G401 (cell line): Measurements from ENCODE around the gene HSPA12A. TPM values are rescaled to one million over a fixed set of nuclear protein-coding genes. Genes with fewer than 3 reads are reported as not detected.

ENCODE experiments used
- DNase-seq: peaks from one replicate; pipeline ENCODE4 v3.0.0-alpha.2; 2015; ENCODE audit warnings: low spot score
- in situ Hi-C: cut with HindIII; loops from 2 replicates; pipeline ENCODE4 v1.10.0; 2016; ENCODE audit warnings: low sequenced_read_pairs, mixed read lengths
- total RNA-seq: library from RNA; depleted of rRNA; stranded (reverse); fragments of >200 nt; shearing (Covaris generic); gene quantifications from 2 replicates; pipeline ENCODE4 v1.2.3, GENCODE V29; 2014

HSPA12A gene
- total RNA-seq, 1 experiment from 2014 or later, result 0.47 TPM

GRCh38 chr10:116679351-116679750 lies 63.0 kb downstream of the HSPA12A start:
- DNase-seq, result no peak
- in situ Hi-C loops, result no loop called here

DNA sequence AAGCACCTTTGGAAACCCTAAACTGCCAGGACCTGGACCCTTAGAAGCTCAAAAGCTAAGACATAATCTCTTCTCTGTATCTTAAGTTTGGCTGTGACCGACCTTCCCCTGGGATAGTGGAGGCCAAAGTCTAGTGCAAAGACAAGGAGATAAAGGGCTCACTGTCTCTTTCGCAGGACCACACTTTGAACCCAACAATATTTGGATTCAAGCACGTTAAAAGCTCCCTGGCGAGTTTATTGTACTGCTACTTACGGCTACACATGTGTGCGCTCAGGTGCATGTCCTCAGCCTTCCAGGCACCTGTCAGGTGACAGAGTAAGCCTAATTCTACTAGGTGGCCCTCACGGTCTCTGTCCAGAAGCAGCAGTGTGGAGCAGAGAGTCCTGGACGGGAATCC lies 65.7 kb downstream of the HSPA12A start:
- in situ Hi-C loops, result no loop called here
- DNase-seq, result no peak

- in situ Hi-C loops, result no loop called here
- DNase-seq, result no peak
Observed at GRCh38 chr10:116676118-116676517, 66.2 kb downstream of the HSPA12A start.

DNA sequence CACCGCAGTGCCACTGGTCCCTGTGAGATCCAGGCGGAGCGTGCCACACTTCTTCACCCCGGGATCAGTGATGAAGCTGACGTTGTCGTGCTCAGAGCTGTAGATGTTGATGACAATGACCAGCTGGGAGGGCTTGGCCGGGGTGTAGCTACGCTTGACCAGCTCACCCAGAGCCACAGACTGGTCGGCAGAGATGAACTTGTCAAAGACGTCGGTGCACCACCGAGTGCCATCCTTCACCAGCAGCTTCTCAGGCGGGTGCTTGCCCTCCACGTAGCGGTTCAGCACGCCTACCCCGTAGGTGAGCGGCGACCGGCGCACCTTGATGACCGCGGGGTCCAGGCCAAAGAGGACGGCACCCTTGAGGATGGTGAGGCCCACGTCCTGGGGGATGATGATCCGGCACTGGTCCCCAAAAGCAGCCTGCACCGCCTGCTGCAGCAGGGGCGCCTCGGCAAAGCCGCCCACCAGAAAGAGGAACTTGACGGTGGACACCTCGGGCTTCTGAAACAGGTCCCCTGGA lies 67.4 kb downstream of the HSPA12A start:
- in situ Hi-C loops, result no loop called here
- DNase-seq, result no peak

DNA sequence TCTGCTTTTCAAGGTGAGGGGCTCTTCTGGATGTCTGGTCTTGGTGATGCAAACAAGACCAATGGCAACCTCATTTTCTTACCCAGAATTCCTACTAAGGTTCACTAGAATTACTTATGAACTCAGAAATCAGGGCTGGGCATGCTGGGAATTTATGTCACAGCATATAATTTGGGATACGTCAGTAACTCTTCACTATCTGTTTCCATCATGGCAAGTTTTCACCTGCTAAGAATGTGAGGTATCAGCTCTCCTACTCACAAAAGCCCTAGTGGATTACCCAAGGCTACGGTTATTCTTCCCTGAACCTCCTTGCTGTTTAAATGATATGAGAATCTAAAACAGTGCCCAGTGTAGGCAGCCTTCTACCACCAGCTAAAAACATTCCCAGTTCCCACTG lies 68.5 kb downstream of the HSPA12A start:
- no peak for DNase-seq
- in situ Hi-C loops, result no loop called here

DNA sequence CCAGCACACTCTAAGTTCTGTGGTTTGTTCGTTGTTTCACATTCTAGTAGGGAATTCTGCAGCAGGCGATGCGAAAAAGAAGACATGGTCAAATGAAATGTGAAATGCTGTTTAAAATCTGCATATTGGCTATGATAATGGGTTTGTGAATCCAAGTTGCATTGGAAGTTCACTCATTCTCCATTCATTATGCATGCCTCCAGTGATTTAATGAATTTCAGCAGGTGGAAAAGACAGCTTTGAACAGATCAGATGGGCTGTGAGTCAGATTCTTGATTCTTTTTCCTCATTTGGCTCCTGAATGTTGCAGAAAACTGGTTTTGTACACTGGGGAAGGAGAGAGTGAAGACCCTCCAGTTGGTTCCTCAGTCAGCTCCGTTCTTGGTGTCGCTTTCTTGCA lies 69.5 kb downstream of the HSPA12A start:
- in situ Hi-C loops, result no loop called here
- DNase-seq, result no peak

DNA sequence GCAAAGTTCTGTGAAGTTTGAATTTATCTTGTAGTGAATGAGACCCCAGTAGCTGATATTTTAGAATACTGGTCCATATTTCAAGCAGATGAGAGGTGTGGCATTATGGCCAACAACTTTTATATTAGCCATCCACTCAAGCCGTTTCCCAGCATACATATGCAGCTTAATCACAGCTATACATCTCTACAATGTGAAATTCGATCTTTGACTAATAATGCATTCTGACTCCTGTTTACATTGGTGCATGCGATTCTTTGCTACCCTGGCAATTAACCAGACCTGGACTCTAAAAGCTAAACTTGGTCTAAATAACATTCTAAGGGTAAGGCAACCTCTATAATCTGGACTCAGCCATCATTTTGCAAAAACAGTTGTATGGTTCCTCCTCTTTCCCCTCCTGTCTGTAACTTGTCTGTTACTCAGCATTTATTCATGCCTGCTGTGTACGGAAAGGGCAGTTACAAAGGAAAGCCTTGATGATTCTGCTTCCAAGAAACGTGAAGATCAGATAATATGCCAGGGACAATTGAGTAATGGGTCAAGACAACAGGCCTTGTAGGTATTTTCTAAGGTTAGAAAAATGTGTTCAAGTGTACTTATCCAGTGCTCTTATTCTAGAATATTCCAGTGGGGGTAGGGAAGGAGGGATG lies 71.0 kb downstream of the HSPA12A start:
- in situ Hi-C loops, result no loop called here
- DNase-seq, result no peak

GRCh38 chr10:116670706-116671105 lies 71.7 kb downstream of the HSPA12A start:
- DNase-seq, result no peak
- in situ Hi-C loops, result no loop called here

GRCh38 chr10:116669832-116670644 lies 72.3 kb downstream of the HSPA12A start:
- DNase-seq, result no peak
- in situ Hi-C loops, result no loop called here

- DNase-seq, result no peak
- in situ Hi-C loops, result no loop called here
Observed at GRCh38 chr10:116669080-116669479, 73.3 kb downstream of the HSPA12A start.

- in situ Hi-C loops, result no loop called here
- no peak for DNase-seq
Observed at GRCh38 chr10:116668446-116668845, 73.9 kb downstream of the HSPA12A start.

GRCh38 chr10:116668018-116668417 lies 74.3 kb downstream of the HSPA12A start:
- no peak for DNase-seq
- in situ Hi-C loops, result no loop called here

GRCh38 chr10:116667484-116667883 lies 74.9 kb downstream of the HSPA12A start:
- DNase-seq, result no peak
- in situ Hi-C loops, result no loop called here

- in situ Hi-C loops, result no loop called here
- DNase-seq, result no peak
Observed at GRCh38 chr10:116665541-116666125, 76.7 kb downstream of the HSPA12A start.

- no peak for DNase-seq
- in situ Hi-C loops, result no loop called here
Observed at GRCh38 chr10:116664631-116665030, 77.7 kb downstream of the HSPA12A start.

DNA sequence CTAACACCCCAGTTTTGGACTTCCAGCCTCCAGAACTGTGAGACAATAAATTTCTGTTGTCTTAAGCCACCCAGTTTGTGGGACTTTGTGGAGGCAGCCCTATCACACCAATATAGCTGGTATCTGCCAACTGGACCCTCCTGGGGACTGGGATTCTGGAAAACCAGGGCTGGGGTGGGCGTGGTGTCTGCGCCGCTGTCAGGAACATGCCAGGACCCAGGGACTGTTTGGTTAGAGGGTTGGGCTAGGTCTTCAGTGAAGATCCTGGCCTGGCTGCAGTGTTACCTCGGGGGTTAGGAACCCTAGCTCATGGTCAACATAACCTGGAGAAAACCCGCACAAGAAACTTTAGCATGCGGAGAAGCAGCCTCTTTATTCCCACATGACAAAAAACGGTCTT lies 79.0 kb downstream of the HSPA12A start:
- in situ Hi-C loops, result no loop called here
- DNase-seq, result no peak

DNA sequence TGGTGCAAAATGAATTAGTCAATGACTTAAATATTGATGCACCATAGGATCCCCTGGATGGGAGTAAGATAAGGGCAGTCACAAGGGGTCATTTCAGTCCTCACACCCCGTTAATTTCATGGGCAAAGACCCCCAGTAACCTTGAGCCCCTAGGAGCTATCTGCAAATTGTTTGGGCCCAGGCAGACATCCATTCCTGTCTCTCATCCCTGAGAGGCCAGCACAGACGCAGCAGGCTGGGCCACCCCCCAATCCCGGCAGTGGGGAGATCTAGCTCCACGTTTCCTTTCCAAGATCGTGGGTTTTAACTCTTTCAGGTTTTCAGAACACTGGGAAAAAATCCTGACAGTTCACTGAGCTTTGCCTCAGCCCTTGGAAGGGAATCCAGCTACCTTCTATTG lies 81.5 kb downstream of the HSPA12A start:
- DNase-seq, result no peak
- in situ Hi-C loops, result no loop called here

- DNase-seq, result no peak
- in situ Hi-C loops, result no loop called here
Observed at GRCh38 chr10:116659049-116659670, 83.2 kb downstream of the HSPA12A start.

DNA sequence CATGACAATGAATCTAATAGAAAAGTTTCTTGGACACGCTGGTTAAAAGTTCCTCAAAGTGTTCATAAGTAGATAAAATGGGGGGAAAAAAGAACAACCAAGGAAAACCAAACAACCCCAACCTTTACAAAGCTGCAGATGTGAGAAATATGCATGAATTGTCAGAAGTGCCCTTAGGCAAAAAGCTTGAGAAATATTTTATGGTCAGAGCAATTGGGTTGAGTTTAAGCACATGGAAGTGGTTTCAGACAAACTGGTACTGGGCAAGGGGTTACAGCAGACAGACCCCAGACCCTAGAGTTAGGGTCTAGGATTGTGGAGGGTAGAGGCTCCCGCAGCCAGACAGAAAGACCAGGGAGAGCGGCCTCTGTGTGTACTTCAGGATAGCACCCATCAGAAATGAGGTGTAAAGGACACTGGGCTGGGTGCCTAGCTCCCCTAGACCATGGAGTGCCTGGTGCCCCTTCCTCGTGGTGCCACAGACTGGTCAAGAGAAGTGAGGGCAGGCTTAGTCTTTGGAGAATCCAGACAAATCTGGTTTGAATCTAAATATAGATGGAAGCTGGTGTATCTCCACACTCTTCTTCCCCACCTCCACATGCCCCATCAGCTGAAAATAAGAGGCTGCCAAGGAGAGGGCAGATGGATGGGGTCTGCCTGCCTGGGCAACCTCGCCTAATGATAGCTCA lies 84.4 kb downstream of the HSPA12A start:
- DNase-seq, result no peak
- in situ Hi-C loops, result no loop called here
